Measurements from ENCODE around the gene SUPT6H.

DNA sequence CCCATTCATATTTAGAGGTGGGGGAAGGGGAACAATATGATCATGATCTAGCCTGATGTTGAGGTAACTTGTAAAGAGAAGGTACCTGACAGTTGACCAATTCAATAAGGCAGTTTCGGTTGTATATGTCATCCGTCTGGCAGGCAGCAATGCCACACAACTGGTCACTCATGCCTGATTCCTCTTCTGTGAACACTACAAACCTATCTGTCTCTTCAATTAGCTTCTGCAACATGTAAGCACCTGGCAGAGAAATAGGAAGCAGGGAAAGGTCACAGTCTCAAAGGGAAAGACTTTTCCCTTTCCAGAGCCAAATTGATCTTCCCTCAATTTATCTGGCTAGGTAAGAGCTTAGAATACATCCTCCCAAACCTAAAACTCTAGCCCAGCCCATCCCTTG lies 37.9 kb upstream of the SUPT6H start:
- TF ChIP-seq, protein P1, sequence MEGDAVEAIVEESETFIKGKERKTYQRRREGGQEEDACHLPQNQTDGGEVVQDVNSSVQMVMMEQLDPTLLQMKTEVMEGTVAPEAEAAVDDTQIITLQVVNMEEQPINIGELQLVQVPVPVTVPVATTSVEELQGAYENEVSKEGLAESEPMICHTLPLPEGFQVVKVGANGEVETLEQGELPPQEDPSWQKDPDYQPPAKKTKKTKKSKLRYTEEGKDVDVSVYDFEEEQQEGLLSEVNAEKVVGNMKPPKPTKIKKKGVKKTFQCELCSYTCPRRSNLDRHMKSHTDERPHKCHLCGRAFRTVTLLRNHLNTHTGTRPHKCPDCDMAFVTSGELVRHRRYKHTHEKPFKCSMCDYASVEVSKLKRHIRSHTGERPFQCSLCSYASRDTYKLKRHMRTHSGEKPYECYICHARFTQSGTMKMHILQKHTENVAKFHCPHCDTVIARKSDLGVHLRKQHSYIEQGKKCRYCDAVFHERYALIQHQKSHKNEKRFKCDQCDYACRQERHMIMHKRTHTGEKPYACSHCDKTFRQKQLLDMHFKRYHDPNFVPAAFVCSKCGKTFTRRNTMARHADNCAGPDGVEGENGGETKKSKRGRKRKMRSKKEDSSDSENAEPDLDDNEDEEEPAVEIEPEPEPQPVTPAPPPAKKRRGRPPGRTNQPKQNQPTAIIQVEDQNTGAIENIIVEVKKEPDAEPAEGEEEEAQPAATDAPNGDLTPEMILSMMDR (tag by site-specific recombination; IDR thresholded peaks at IDR 0.05), result no peak
- TF ChIP-seq ZNF416 (tag by site-specific recombination; IDR thresholded peaks at IDR 0.05) (no peak), ZNF155 (tag by site-specific recombination; IDR thresholded peaks at IDR 0.05) (no peak), REPIN1 (tag by site-specific recombination; IDR thresholded peaks at IDR 0.05; ENCODE audit: low read depth) (no peak), ZBTB7A (tag by site-specific recombination; IDR thresholded peaks at IDR 0.05; ENCODE audit: low read depth) (no peak), ZBTB1 (tag by site-specific recombination; IDR thresholded peaks at IDR 0.05) (no peak), OSR2 (tag by site-specific recombination; IDR thresholded peaks at IDR 0.05) (no peak), SP2 (tag by site-specific recombination; IDR thresholded peaks at IDR 0.05) (no peak), ZNF274 (IDR thresholded peaks at IDR 0.05; ENCODE audit: low read length) (no peak), ZNF274 (tag by site-specific recombination; IDR thresholded peaks at IDR 0.05; ENCODE audit: borderline replicate concordance) (no peak), ZNF184 (tag by site-specific recombination; IDR thresholded peaks at IDR 0.05) (no peak)
- TF ChIP-seq, protein P2, sequence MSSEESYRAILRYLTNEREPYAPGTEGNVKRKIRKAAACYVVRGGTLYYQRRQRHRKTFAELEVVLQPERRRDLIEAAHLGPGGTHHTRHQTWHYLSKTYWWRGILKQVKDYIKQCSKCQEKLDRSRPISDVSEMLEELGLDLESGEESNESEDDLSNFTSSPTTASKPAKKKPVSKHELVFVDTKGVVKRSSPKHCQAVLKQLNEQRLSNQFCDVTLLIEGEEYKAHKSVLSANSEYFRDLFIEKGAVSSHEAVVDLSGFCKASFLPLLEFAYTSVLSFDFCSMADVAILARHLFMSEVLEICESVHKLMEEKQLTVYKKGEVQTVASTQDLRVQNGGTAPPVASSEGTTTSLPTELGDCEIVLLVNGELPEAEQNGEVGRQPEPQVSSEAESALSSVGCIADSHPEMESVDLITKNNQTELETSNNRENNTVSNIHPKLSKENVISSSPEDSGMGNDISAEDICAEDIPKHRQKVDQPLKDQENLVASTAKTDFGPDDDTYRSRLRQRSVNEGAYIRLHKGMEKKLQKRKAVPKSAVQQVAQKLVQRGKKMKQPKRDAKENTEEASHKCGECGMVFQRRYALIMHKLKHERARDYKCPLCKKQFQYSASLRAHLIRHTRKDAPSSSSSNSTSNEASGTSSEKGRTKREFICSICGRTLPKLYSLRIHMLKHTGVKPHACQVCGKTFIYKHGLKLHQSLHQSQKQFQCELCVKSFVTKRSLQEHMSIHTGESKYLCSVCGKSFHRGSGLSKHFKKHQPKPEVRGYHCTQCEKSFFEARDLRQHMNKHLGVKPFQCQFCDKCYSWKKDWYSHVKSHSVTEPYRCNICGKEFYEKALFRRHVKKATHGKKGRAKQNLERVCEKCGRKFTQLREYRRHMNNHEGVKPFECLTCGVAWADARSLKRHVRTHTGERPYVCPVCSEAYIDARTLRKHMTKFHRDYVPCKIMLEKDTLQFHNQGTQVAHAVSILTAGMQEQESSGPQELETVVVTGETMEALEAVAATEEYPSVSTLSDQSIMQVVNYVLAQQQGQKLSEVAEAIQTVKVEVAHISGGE (tag by site-specific recombination; conservative IDR thresholded peaks at IDR 0.05; ENCODE audit: low read depth), result no peak
- TF ChIP-seq, protein P3, sequence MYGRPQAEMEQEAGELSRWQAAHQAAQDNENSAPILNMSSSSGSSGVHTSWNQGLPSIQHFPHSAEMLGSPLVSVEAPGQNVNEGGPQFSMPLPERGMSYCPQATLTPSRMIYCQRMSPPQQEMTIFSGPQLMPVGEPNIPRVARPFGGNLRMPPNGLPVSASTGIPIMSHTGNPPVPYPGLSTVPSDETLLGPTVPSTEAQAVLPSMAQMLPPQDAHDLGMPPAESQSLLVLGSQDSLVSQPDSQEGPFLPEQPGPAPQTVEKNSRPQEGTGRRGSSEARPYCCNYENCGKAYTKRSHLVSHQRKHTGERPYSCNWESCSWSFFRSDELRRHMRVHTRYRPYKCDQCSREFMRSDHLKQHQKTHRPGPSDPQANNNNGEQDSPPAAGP (tag by site-specific recombination; IDR thresholded peaks at IDR 0.05), result no peak
- TF ChIP-seq, protein P4, sequence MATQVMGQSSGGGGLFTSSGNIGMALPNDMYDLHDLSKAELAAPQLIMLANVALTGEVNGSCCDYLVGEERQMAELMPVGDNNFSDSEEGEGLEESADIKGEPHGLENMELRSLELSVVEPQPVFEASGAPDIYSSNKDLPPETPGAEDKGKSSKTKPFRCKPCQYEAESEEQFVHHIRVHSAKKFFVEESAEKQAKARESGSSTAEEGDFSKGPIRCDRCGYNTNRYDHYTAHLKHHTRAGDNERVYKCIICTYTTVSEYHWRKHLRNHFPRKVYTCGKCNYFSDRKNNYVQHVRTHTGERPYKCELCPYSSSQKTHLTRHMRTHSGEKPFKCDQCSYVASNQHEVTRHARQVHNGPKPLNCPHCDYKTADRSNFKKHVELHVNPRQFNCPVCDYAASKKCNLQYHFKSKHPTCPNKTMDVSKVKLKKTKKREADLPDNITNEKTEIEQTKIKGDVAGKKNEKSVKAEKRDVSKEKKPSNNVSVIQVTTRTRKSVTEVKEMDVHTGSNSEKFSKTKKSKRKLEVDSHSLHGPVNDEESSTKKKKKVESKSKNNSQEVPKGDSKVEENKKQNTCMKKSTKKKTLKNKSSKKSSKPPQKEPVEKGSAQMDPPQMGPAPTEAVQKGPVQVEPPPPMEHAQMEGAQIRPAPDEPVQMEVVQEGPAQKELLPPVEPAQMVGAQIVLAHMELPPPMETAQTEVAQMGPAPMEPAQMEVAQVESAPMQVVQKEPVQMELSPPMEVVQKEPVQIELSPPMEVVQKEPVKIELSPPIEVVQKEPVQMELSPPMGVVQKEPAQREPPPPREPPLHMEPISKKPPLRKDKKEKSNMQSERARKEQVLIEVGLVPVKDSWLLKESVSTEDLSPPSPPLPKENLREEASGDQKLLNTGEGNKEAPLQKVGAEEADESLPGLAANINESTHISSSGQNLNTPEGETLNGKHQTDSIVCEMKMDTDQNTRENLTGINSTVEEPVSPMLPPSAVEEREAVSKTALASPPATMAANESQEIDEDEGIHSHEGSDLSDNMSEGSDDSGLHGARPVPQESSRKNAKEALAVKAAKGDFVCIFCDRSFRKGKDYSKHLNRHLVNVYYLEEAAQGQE (tag by site-specific recombination; IDR thresholded peaks at IDR 0.05), result no peak
